Measurements from ENCODE around the gene CCDC57.
"Not testable (repeated sequence)": the region's sequence is repeated elsewhere in the genome, so short reads cannot be mapped to it uniquely, and the experiment has no call there.

CCDC57 gene

GRCh38 chr17:82212331-82213250 is at the start of gene CCDC57:
TSS of gene CCDC57 (minus strand) at chr17:82212842. CDS start at chr17:82201944, 10,898 bp downstream.
- peak; percentile 76 for DNase-seq (ENCODE audit: low read depth)

- DNase-seq (ENCODE audit: low read depth) = no peak
Observed at GRCh38 chr17:82262344-82262743, 49.7 kb upstream of the CCDC57 start.

- DNase-seq (ENCODE audit: low read depth) = not testable (repeated sequence)
Observed at GRCh38 chr17:82259972-82260961, 47.6 kb upstream of the CCDC57 start.

GRCh38 chr17:82258555-82258954 is 45.9 kb upstream of the CCDC57 start:
- DNase-seq (ENCODE audit: low read depth) = no peak

- DNase-seq (ENCODE audit: low read depth) = peak; percentile 58
Observed at GRCh38 chr17:82257473-82257872, 44.8 kb upstream of the CCDC57 start.

- DNase-seq (ENCODE audit: low read depth) = no peak
Observed at GRCh38 chr17:82256242-82256885, 43.7 kb upstream of the CCDC57 start.

DNA sequence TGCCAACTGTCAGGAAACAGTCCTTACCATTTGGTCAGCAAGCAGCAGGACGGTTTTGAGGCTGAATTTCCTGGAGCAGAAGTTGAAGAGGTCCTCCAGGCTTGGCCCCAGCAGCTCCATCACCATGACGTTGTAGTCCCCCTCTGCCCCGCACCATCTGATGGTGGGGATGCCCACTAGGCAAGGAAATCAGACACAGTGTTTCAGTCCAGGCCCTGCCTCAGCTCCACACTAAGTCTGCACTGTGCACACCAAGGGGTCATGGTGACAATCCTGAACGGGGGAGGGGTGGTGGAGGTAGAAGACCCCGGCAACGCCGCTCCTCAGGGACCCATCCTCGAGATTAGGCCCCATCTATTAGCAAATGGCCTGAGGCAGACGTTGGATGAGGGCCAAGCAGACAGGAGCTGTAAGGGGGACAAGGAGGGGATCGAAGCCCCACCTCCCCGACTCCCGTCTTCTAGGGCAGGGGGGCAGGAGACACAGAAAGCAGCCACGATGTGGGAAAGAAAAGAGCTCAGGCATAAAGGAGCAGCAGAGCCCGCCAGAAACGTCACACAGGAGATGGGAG is 42.8 kb upstream of the CCDC57 start:
- DNase-seq (ENCODE audit: low read depth) = no peak

- DNase-seq (ENCODE audit: low read depth) = not testable (repeated sequence)
Observed at GRCh38 chr17:82254746-82255145, 42.1 kb upstream of the CCDC57 start.

DNA sequence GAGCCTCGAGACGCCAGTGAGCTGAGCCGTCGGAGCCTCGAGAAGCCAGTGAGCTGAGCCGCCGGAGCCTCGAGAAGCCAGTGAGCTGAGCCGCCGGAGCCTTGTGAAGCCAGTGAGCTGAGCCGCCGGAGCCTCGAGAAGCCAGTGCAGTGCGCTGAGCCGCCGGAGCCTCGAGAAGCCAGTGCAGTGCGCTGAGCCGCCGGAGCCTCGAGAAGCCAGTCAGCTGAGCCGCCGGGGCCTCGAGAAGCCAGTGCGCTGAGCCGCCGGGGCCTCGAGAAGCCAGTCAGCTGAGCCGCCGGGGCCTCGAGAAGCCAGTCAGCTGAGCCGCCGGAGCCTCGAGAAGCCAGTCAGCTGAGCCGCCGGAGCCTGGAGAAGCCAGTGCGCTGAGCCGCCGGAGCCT is 41.5 kb upstream of the CCDC57 start:
- not testable (repeated sequence) for DNase-seq (ENCODE audit: low read depth)

- DNase-seq (ENCODE audit: low read depth) = no peak
Observed at GRCh38 chr17:82253179-82253544, 40.5 kb upstream of the CCDC57 start.

DNA sequence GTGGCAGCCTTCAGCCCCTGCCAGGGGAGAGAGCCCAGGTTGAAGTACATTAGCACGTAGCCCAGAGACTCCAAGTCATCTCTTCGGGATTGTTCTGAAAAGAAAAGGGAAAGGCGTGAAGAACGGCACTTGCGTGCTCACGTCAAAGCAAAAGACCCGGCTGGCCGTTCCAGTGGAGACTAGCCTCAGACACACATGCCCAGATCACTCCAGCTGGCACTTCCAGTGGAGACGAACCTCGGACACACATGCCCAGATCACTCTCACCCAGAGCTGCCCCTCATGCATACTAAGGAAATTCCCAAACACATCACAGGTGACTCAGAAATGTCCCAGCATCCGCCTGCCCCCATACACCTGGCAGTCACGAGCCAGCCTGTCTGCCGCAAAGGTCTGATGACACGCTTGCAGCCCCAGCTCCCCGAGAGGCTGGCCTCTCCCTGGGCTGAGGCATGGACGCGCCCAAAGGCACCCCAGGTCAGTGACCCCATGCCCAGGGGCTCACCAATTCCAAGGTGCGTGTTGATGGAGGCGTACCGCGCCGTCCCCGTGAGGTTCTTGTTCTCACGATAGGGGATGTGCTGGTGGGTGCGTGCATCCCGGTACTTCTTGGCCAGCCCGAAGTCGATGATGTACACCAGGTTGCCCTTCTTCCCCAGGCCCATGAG is 40.0 kb upstream of the CCDC57 start:
- no peak for DNase-seq (ENCODE audit: low read depth)

GRCh38 chr17:82250868-82251500 is 38.3 kb upstream of the CCDC57 start:
- DNase-seq (ENCODE audit: low read depth) = no peak

DNA sequence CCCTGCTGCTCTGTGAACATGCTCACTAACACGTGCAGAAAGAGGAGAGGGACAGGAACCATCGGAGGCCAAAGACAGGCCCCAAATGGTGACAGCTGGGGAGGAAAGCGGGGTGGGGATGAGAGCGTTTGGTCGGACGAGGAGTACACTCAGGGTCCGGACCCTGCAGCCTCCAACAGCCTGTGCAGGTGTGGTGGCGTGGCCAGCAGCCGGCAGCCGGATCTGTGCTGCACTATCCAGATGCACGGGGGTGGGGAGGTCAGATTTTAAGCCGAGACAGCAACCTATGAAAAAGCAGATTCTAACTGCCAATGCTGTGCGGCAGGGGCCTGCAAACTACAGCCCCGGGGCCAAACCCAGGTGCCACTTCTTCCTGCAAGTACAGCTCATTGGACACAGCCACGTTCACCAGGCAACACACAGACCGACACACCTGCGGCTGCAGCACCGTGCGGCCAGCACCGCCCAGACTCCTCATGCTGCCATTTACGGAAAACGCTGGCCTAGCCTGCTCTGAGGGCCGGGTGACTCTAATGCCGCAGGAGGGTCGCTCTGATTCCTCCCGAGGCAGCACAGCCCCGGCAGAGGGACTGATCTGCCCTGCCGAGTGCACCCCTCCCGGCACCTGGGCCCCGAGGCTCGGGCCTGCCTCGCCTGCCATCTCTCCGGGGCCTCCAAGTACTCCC is 37.4 kb upstream of the CCDC57 start:
- no peak for DNase-seq (ENCODE audit: low read depth)

GRCh38 chr17:82248815-82249674 is 36.4 kb upstream of the CCDC57 start:
- no peak for DNase-seq (ENCODE audit: low read depth)

- DNase-seq (ENCODE audit: low read depth) = no peak
Observed at GRCh38 chr17:82247856-82248671, 35.4 kb upstream of the CCDC57 start.

- DNase-seq (ENCODE audit: low read depth) = no peak
Observed at GRCh38 chr17:82247182-82247823, 34.7 kb upstream of the CCDC57 start.

DNA sequence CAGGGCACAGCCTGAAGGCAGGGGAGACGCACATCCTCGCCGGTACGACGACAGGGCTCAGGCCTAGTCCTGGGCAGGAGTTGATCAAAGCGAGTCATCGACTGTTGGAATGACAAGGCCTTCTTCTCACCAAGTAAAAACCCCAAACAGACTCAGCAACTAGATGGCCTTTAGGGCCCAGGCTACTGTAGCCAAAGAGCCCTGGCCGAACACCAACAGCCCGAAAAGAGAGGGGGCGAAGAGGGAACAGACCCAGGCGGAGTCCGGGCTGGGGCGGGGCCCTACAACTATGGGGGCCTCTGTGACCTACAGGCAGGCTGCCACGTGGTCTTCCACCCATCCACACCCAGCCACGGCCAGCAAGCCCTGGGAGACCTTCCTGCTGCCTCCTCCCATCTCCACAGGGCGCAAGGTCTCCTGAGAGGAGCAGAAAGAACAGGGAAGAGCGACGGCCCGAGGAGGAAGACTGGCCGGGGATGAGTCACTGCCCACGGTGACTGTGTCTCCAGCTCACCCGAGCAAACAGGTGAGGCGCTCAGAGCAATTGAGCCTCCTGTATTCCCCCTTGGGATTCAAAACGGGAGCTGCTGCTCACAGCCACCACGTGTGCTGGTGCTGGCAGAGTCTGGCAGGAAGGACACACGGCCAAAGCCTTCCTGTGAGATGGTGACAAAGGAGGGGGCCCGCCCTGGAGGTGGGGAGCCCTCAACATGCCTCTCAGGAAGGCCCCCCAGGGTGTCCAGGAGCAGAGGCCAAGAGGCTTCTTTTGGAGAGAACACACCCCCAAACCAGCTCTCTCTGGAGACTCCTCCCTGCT is 33.9 kb upstream of the CCDC57 start:
- DNase-seq (ENCODE audit: low read depth) = no peak

Data from activated T-cell treated with anti-CD3 and anti-CD28 coated beads for 48 hours (primary cell).